Fibroblast of lung (primary cell): Measurements from ENCODE around the gene SGO2. TPM values are rescaled to one million over a fixed set of nuclear protein-coding genes. Genes with fewer than 3 reads are reported as not detected.
A peak's percentile ranks its signal among the peaks of the same experiment; 100 is the strongest.
"Not testable (repeated sequence)": the region's sequence is repeated elsewhere in the genome, so short reads cannot be mapped to it uniquely, and the experiment has no call there.

Source experiments
- DNase-seq, 2 donors: peaks; one replicate each; pipeline versions ENCODE4 v3.0.0 to v3.0.0-alpha.2; 2010; ENCODE audit warnings: low read depth in 2 of 2
- H2AFZ ChIP-seq: 2 replicates; pipeline ENCODE4 v1.5.1; 2012; ENCODE audit warnings: low read length, control low read depth, inconsistent platforms
- H3K27ac ChIP-seq: 2 replicates; pipeline ENCODE4 v1.5.1; 2011; ENCODE audit warnings: low read length, control low read depth; ENCODE audit not compliant: insufficient read depth
- H3K27me3 ChIP-seq: 2 replicates; pipeline ENCODE4 v1.5.1; 2011; ENCODE audit warnings: mild to moderate bottlenecking, low read length; ENCODE audit not compliant: control insufficient read depth, insufficient read depth
- H3K36me3 ChIP-seq: 2 replicates; pipeline ENCODE4 v1.5.1; 2011; ENCODE audit warnings: low read length; ENCODE audit not compliant: control insufficient read depth, insufficient read depth
- H3K4me1 ChIP-seq: 2 replicates; pipeline ENCODE4 v1.5.1; 2011; ENCODE audit warnings: low read length; ENCODE audit not compliant: control insufficient read depth, insufficient read depth; ENCODE audit errors: extremely low read depth
- H3K4me2 ChIP-seq: 2 replicates; pipeline ENCODE4 v1.5.1; 2011; ENCODE audit warnings: low read length, control low read depth; ENCODE audit not compliant: insufficient read depth; ENCODE audit errors: extremely low read depth
- H3K4me3 ChIP-seq, 4 experiments: fragments of 200-600 bp in 1 of 4; sonication (generic) in 1 of 4; replicated peaks in 1 of 4; 2 replicates each; pipeline ENCODE4 v1.5.1; 2011 to 2016; ENCODE audit warnings: low read length in 4 of 4, low read depth in 3 of 4, mild to moderate bottlenecking in 3 of 4, control low read depth in 2 of 4, inconsistent platforms in 1 of 4, mixed read lengths in 1 of 4; ENCODE audit not compliant: insufficient read depth in 1 of 4; ENCODE audit errors: control extremely low read depth in 1 of 4
- H3K79me2 ChIP-seq: 2 replicates; pipeline ENCODE4 v1.5.1; 2012; ENCODE audit warnings: mild to moderate bottlenecking, low read length, inconsistent platforms; ENCODE audit not compliant: control insufficient read depth, insufficient read depth
- H3K9ac ChIP-seq: 2 replicates; pipeline ENCODE4 v1.5.1; 2011; ENCODE audit warnings: mild to moderate bottlenecking, low read length, control low read depth; ENCODE audit not compliant: insufficient read depth
- H3K9me3 ChIP-seq: 2 replicates; pipeline ENCODE4 v1.5.1; 2012; ENCODE audit warnings: low read depth, low read length; ENCODE audit not compliant: control insufficient read depth, insufficient read depth
- H4K20me1 ChIP-seq: 2 replicates; pipeline ENCODE4 v1.5.1; 2011; ENCODE audit warnings: low read length; ENCODE audit not compliant: control insufficient read depth, insufficient read depth; ENCODE audit errors: extremely low read depth
- CTCF ChIP-seq, 2 donors: IDR thresholded peaks in 1 of 2; conservative IDR thresholded peaks in 1 of 2; 1 replicate in 1 of 2; 2 replicates in 1 of 2; pipeline ENCODE4 v1.5.1; 2011 to 2012; ENCODE audit warnings: low read length in 2 of 2, control low read depth in 1 of 2, inconsistent platforms in 1 of 2, low read depth in 1 of 2, mild to moderate bottlenecking in 1 of 2
- EZH2 ChIP-seq: IDR thresholded peaks from 2 replicates; pipeline ENCODE4 v1.5.1; 2012; ENCODE audit warnings: low read length, control low read depth, mild to moderate bottlenecking; ENCODE audit errors: missing control alignments
- polyA plus RNA-seq, 2 donors: library from polyadenylated mRNA; depleted of rRNA in 1 of 2; stranded (reverse) in 1 of 2; unstranded in 1 of 2; fragments of >200 nt; gene quantifications; 2 replicates each; pipeline ENCODE4 v1.2.1, GENCODE V29; 2011 to 2012; ENCODE audit warnings: missing spikeins in 1 of 2
- total RNA-seq: library from RNA; depleted of rRNA; stranded (reverse); fragments of >200 nt; gene quantifications from 2 replicates; pipeline ENCODE4 v1.2.1, GENCODE V29; 2014

SGO2 gene
- total and polyA plus RNA-seq, 2 donors (not counting 1 experiment from before 2014, with no cell fraction given), result 5.4 to 6.9 TPM

GRCh38 chr2:200538139-200538538, 12.1 kb downstream of the SGO2 start:
- Histone ChIP-seq H3K4me2 (no peak overlapping the region), H3K9ac (no peak overlapping the region), H3K9me3 (no peaks in the 10 kb centered on the region), H3K27me3 (no peaks in the 10 kb centered on the region), H2AFZ (peak overlapping the region; percentile 15), H3K4me3 (no peak overlapping the region), H3K27ac (no peak overlapping the region), H3K4me1 (no peaks in the 10 kb centered on the region), H4K20me1 (no peaks in the 10 kb centered on the region), H3K79me2 (peaks cover 3% of the 10 kb centered on the region), H3K36me3 (peaks cover 1% of the 10 kb centered on the region)
- TF ChIP-seq EZH2, result no peak
- TF ChIP-seq CTCF (conservative IDR thresholded peaks at IDR 0.05 in 1 of 2, IDR thresholded peaks at IDR 0.05 in 1 of 2; ENCODE audit: low read depth in 1 of 2, low read length in 2 of 2), result no peak
- no peak for DNase-seq

- Histone ChIP-seq H3K9me3 (no peaks in the 10 kb centered on the region), H3K36me3 (no peaks in the 10 kb centered on the region), H3K4me3 (no peak overlapping the region), H3K9ac (no peak overlapping the region), H3K27me3 (no peaks in the 10 kb centered on the region), H3K79me2 (no peaks in the 10 kb centered on the region), H3K27ac (no peak overlapping the region), H3K4me1 (no peaks in the 10 kb centered on the region), H2AFZ (no peak overlapping the region), H3K4me2 (no peak overlapping the region), H4K20me1 (no peaks in the 10 kb centered on the region)
- TF ChIP-seq EZH2 (no peak), CTCF (conservative IDR thresholded peaks at IDR 0.05 in 1 of 2, IDR thresholded peaks at IDR 0.05 in 1 of 2; ENCODE audit: low read depth in 1 of 2, low read length in 2 of 2) (no peak)
- no peak for DNase-seq
Observed at GRCh38 chr2:200540793-200541192, 14.8 kb downstream of the SGO2 start.

GRCh38 chr2:200566596-200566995, 40.6 kb downstream of the SGO2 start:
- not testable (repeated sequence) for H3K9ac ChIP-seq, DNase-seq

More at GRCh38 chr2:200566596-200566995, 40.6 kb downstream of the SGO2 start:
- not testable (repeated sequence) for H3K9me3 ChIP-seq, H3K27me3 ChIP-seq, H3K36me3 ChIP-seq, H3K4me3 ChIP-seq, H3K4me2 ChIP-seq, H3K27ac ChIP-seq, H3K79me2 ChIP-seq, H3K4me1 ChIP-seq, H4K20me1 ChIP-seq, H2AFZ ChIP-seq
